ENCODE data around the gene SLC4A8. TPM values are rescaled to one million over a fixed set of nuclear protein-coding genes. Genes with fewer than 3 reads are reported as not detected.

SLC4A8 gene
- total and polyA plus RNA-seq, 8 donors = 1.0 to 5.5 (median 2.7) TPM

- intact Hi-C loops (cut with DNase I) = loop anchor here in 1 of 3 donors (5.0 kb wide), 2 partner anchors 110 to 285 kb away; partner anchors contain the start of gene SLC4A8
- H3K27me3 ChIP-seq = peaks cover 0 to 4% (median 2%) of the 10 kb centered on the region in 4 donors
- TF ChIP-seq CTCF (IDR thresholded peaks at IDR 0.05) = peak; percentile 78 to 85 (median 80)
- H3K36me3 ChIP-seq = no peaks in the 10 kb centered on the region
- H3K9me3 ChIP-seq = no peaks in the 10 kb centered on the region
- FAIRE-seq (no peak), ATAC-seq (peak; percentile 88 to 99 (median 98)), DNase-seq (peak; percentile 48 to 85 (median 73))
- no peak overlapping the region for H3K4me3 ChIP-seq
- no peak overlapping the region for H3K27ac ChIP-seq
- peaks cover 0 to 3% (median 0%) of the 10 kb centered on the region in 3 donors for H3K4me1 ChIP-seq
- WGBS, 2 donors = 3 to 4% methylated on average over 11 of the region's 11 CpGs
Observed at GRCh38 chr12:51531978-51532497, 107.4 kb downstream of the SLC4A8 start.

- DNase-seq (no peak), ATAC-seq (no peak), FAIRE-seq (no peak)
- Histone ChIP-seq H3K27me3 (peaks cover 0 to 4% (median 2%) of the 10 kb centered on the region in 4 donors), H3K4me3 (no peak overlapping the region), H3K36me3 (no peaks in the 10 kb centered on the region), H3K27ac (no peak overlapping the region), H3K9me3 (no peaks in the 10 kb centered on the region), H3K4me1 (peaks cover 0 to 3% (median 0%) of the 10 kb centered on the region in 3 donors)
- TF ChIP-seq CTCF (IDR thresholded peaks at IDR 0.05) = no peak
- 12 to 18% methylated on average over 1 of the region's 1 CpG for WGBS, 2 donors
- intact Hi-C loops (cut with DNase I) = loop anchor here in 1 of 3 donors (5.0 kb wide), 2 partner anchors 111 to 284 kb away; partner anchors contain the start of gene SLC4A8
Observed at GRCh38 chr12:51533799-51534198, 109.2 kb downstream of the SLC4A8 start.

GRCh38 chr12:51534216-51535074 is 109.8 kb downstream of the SLC4A8 start:
- ATAC-seq (no peak), FAIRE-seq (no peak), DNase-seq (no peak)
- WGBS, 2 donors = 54 to 59% methylated on average over 16 to 17 of the region's 17 CpGs
- Histone ChIP-seq H3K27me3 (peaks cover 0 to 4% (median 2%) of the 10 kb centered on the region in 4 donors), H3K27ac (no peak overlapping the region), H3K4me3 (no peak overlapping the region), H3K9me3 (no peaks in the 10 kb centered on the region), H3K4me1 (peaks cover 0 to 3% (median 0%) of the 10 kb centered on the region in 3 donors), H3K36me3 (no peaks in the 10 kb centered on the region)
- intact Hi-C loops (cut with DNase I) = loop anchor here in 1 of 3 donors (5.0 kb wide), 2 partner anchors 112 to 283 kb away; partner anchors contain the start of gene SLC4A8
- TF ChIP-seq CTCF (IDR thresholded peaks at IDR 0.05) = no peak

DNA sequence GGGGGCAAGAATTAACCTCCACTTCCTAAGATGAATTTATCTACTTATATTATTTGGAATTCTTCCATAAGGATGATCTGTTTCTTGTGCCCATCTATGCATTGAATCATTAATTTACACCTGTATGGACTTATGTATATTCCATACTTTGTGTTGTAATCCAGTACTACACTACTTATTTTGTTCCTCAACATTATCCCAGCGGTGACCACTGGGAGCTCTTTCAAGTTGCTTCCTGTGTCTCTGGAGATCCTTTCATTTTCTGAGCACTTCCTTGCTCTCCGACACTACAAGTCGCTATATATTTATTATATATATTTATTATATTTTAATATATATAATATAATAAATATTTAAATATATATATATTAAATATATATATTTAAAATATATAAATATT is 111.5 kb downstream of the SLC4A8 start:
- H3K27ac ChIP-seq = no peak overlapping the region
- 74 to 83% methylated on average over 3 of the region's 3 CpGs for WGBS, 2 donors
- peaks cover 0 to 4% (median 2%) of the 10 kb centered on the region in 4 donors for H3K27me3 ChIP-seq
- H3K4me3 ChIP-seq = no peak overlapping the region
- no peak for TF ChIP-seq CTCF (IDR thresholded peaks at IDR 0.05)
- FAIRE-seq = no peak
- intact Hi-C loops (cut with DNase I) = no loop called here
- H3K9me3 ChIP-seq = no peaks in the 10 kb centered on the region
- no peaks in the 10 kb centered on the region for H3K36me3 ChIP-seq
- ATAC-seq = no peak
- H3K4me1 ChIP-seq = peaks cover 0 to 3% (median 0%) of the 10 kb centered on the region in 3 donors
- DNase-seq = no peak

Measured in pancreas (tissue), 10 donors.